ENCODE measurements around the gene CD19.

- TF ChIP-seq, protein P1, sequence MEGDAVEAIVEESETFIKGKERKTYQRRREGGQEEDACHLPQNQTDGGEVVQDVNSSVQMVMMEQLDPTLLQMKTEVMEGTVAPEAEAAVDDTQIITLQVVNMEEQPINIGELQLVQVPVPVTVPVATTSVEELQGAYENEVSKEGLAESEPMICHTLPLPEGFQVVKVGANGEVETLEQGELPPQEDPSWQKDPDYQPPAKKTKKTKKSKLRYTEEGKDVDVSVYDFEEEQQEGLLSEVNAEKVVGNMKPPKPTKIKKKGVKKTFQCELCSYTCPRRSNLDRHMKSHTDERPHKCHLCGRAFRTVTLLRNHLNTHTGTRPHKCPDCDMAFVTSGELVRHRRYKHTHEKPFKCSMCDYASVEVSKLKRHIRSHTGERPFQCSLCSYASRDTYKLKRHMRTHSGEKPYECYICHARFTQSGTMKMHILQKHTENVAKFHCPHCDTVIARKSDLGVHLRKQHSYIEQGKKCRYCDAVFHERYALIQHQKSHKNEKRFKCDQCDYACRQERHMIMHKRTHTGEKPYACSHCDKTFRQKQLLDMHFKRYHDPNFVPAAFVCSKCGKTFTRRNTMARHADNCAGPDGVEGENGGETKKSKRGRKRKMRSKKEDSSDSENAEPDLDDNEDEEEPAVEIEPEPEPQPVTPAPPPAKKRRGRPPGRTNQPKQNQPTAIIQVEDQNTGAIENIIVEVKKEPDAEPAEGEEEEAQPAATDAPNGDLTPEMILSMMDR (conservative IDR thresholded peaks at IDR 0.05 in 1 of 2, IDR thresholded peaks at IDR 0.05 in 1 of 2; ENCODE audit: extremely low read depth in 1 of 2, insufficient read depth in 1 of 2, low read depth in 1 of 2, low read length in 2 of 2): no peak
- no peak for TF ChIP-seq EZH2 (IDR thresholded peaks at IDR 0.05; ENCODE audit: borderline replicate concordance, low read length)
Measured at GRCh38 chr16:28974437-28975157, 42.8 kb downstream of the CD19 start, which contains the start of gene SPNS1.
